Activated CD8-positive, alpha-beta T cell treated with anti-CD3 and anti-CD28 coated beads, Interleukin-2, amount 10 ng/mL, durations not matched to agents 7 days and 5 days (primary cell): ENCODE results near the gene ABCG2. TPM values are rescaled to one million over a fixed set of nuclear protein-coding genes. Genes with fewer than 3 reads are reported as not detected.

ENCODE experiments used
- ATAC-seq: fragments of 150-1000 bp; cut with Tn5 transposase; one replicate; pipeline ENCODE4 v1.10.0; 2021; ENCODE audit warnings: moderate library complexity
- CTCF ChIA-PET: fragments of 350-600 bp; sonication (Branson Sonifier 250); formaldehyde crosslinking; loops from one replicate; lab custom pipeline; 2021; ENCODE audit warnings: antibody characterized with exemption; lab: Charles Lee
- POLR2A ChIA-PET: fragments of 350-600 bp; sonication (Branson Sonifier 250); formaldehyde crosslinking; loops from one replicate; lab custom pipeline; 2021; ENCODE audit warnings: antibody characterized with exemption; lab: Charles Lee
- DNase-seq: peaks from one replicate; pipeline ENCODE4 v3.0.0-alpha.2; 2020
- H3K27ac Mint-ChIP-seq: one replicate; pipeline ENCODE4 v1.8.0; 2021; ENCODE audit warnings: mild to moderate bottlenecking, mixed read lengths
- H3K27me3 Mint-ChIP-seq: one replicate; pipeline ENCODE4 v1.8.0; 2021; ENCODE audit warnings: low read depth, mixed read lengths
- H3K36me3 Mint-ChIP-seq: one replicate; pipeline ENCODE4 v1.8.0; 2021; ENCODE audit warnings: low read depth, mixed read lengths
- H3K4me1 Mint-ChIP-seq: one replicate; pipeline ENCODE4 v1.8.0; 2021; ENCODE audit warnings: low read depth, mixed read lengths
- H3K4me3 Mint-ChIP-seq: one replicate; pipeline ENCODE4 v1.8.0; 2021; ENCODE audit warnings: mild to moderate bottlenecking, mixed read lengths
- H3K9me3 Mint-ChIP-seq: one replicate; pipeline ENCODE4 v1.8.0; 2022; ENCODE audit warnings: mixed read lengths; ENCODE audit not compliant: insufficient read depth
- total RNA-seq, 2 experiments: library from RNA; stranded (reverse); gene quantifications; one replicate each; pipeline ENCODE4 v1.2.3, GENCODE V29; 2021

ABCG2 gene
- total RNA-seq, 2 experiments from 2014 or later = 0.57 to 0.61 TPM

DNA sequence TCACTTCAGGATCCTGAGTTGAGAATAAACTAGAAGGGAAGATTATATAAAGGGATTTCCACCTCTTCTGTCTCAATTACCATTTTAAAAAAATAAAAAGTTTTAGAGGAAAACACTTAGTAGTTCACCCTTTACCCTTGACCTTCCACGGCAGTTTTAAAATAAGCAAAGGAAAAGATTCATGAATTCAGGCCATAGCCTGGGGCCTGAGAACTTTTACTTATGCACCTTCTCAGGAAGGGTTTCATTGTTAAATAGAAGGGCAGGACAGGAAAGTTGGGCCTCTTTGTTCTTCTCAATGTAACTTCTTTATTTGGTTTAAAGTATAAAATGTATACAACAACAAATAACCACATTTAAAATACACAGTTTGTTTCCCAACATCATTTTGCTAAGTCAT lies 96.1 kb downstream of the ABCG2 start:
- ChIA-PET CTCF (no interaction called here), POLR2A (no interaction called here)
- Mint-ChIP-seq H3K27me3 (no peaks in the 10 kb centered on the region), H3K27ac (no peak overlapping the region), H3K4me1 (no peaks in the 10 kb centered on the region), H3K36me3 (peaks cover 15% of the 10 kb centered on the region), H3K4me3 (no peak overlapping the region), H3K9me3 (no peaks in the 10 kb centered on the region)
- no peak for DNase-seq
- no peak for ATAC-seq

DNA sequence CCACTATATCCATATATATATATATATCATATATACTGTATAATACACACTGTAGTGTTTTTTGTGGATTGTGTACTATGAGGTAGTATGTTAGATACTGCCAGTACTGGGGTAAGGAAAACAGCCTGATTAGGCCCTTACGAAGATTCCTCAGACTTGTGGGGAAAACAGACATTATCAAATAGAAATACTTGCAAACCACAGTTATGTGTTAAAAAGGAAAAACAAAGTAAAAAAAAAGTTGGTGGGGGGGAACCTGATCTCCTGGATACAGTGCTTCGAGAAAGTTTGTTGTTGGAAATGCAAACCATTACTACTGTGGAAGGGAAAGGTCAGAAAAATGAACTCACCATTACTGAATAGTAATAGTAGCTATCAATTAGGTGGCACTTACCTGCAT lies 98.0 kb downstream of the ABCG2 start:
- no peak for ATAC-seq
- CTCF ChIA-PET = interaction anchor here (1.6 kb wide), 1 partner anchor 151 kb away, joined by 10 read pairs; no protein-coding TSS in a partner anchor

DNA sequence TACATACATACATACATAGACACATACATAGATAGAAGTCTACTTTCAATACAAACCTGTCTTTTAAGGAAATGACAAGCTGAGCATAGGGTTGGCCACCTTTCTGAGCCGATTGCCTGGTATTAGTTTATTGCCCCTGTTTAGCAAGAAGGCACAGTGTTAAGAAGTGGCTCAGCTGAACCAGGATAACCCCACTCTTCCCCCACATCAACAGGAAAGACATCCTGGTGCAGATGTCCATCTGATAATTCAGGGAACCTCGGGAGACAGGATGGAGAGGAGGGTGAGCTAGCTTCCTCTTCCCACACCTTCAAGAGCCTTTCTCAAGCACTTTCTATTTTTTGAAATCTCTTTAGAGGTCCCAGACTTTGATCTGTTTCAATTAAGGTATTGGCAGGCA lies 98.7 kb downstream of the ABCG2 start:
- no peaks in the 10 kb centered on the region for H3K27me3 Mint-ChIP-seq
- H3K4me1 Mint-ChIP-seq = no peaks in the 10 kb centered on the region

More for the DNA sequence above, 98.0 kb downstream of the ABCG2 start:
- H3K27ac Mint-ChIP-seq = no peak overlapping the region
- H3K4me1 Mint-ChIP-seq = no peaks in the 10 kb centered on the region
- H3K27me3 Mint-ChIP-seq = no peaks in the 10 kb centered on the region
- H3K36me3 Mint-ChIP-seq = peaks cover 10% of the 10 kb centered on the region
- no peak for DNase-seq
- no peak overlapping the region for H3K4me3 Mint-ChIP-seq
- no peaks in the 10 kb centered on the region for H3K9me3 Mint-ChIP-seq
- POLR2A ChIA-PET = no interaction called here

DNA sequence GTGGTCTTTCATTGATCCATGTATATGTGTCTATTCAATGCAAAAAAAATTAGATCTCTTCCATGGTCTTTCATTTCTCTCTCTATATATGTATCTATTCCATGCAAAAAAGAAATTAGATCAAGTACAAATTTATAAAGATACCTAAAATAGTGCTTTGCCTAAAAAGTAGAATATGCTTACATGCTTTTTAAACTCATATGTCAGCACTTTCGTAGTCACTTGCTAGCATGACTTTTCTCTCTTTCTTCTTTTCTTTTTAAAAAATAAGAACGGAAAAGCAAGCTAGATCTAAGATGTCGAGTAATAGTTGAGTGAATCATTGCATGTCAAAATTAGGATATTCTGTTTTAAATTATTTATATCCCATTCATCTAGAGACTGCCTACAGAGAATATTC lies 100.1 kb downstream of the ABCG2 start:
- Mint-ChIP-seq H3K36me3 (peaks cover 10% of the 10 kb centered on the region), H3K9me3 (no peaks in the 10 kb centered on the region), H3K4me3 (no peak overlapping the region), H3K27me3 (no peaks in the 10 kb centered on the region), H3K27ac (no peak overlapping the region), H3K4me1 (no peaks in the 10 kb centered on the region)
- CTCF ChIA-PET = interaction anchor here (1.3 kb wide), 1 partner anchor 25 kb away, joined by 3 read pairs; no protein-coding TSS in a partner anchor
- ATAC-seq (no peak), DNase-seq (no peak)
- POLR2A ChIA-PET = no interaction called here

More for the DNA sequence above, 98.7 kb downstream of the ABCG2 start:
- Mint-ChIP-seq H3K36me3 (peaks cover 10% of the 10 kb centered on the region), H3K9me3 (no peaks in the 10 kb centered on the region), H3K27ac (no peak overlapping the region), H3K4me3 (no peak overlapping the region)
- ATAC-seq (no peak), DNase-seq (no peak)
- CTCF ChIA-PET = interaction anchor here (1.6 kb wide), 1 partner anchor 152 kb away, joined by 10 read pairs; no protein-coding TSS in a partner anchor
- POLR2A ChIA-PET = no interaction called here

DNA sequence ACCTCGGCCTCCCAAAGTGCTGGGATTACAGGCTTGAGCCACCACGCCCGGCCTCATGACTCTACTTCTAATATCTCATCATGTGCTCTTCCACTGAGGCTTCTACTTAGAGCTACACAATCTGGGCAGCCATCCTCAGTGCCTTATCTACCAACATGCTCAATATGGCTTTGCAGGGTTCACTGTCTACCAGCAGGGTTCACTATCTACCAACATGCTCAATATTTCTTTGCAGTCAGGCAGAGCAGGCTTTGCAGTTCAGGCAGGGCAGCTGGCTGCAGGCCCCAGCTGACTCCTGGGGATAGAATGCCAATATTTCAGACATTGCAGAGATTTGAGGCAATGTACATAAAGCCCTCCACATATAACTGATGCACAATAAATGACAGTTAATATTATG lies 103.5 kb downstream of the ABCG2 start:
- CTCF ChIA-PET = interaction anchor here (0.6 to 1.4 kb wide), 2 partner anchors 157 to 559 kb away, joined by 3 to 4 read pairs; no protein-coding TSS in a partner anchor
- Mint-ChIP-seq H3K9me3 (no peaks in the 10 kb centered on the region), H3K27me3 (no peaks in the 10 kb centered on the region), H3K4me1 (no peaks in the 10 kb centered on the region), H3K4me3 (no peak overlapping the region), H3K36me3 (peaks cover 10% of the 10 kb centered on the region), H3K27ac (no peak overlapping the region)
- POLR2A ChIA-PET = no interaction called here
- DNase-seq (no peak), ATAC-seq (peak; percentile 57)

DNA sequence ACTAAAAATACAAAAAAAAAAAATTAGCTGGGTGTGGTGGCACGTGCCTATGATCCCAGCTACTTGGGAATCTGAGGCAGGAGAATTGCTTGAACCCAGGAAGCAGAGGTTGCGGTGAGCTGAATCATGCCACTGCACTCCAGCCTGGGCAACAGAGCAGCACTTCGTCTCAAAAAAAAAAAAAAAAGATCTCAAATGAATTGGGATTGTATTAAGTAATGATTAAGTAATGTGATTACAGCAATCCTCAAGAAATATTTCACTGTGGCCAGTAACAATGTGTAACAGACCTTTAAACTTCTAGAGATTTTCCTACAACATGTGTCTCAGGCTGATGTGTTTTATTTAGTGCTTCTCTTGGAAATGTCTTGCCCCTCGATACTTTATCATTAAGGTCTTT lies 104.2 kb downstream of the ABCG2 start:
- peaks cover 6% of the 10 kb centered on the region for H3K36me3 Mint-ChIP-seq

DNA sequence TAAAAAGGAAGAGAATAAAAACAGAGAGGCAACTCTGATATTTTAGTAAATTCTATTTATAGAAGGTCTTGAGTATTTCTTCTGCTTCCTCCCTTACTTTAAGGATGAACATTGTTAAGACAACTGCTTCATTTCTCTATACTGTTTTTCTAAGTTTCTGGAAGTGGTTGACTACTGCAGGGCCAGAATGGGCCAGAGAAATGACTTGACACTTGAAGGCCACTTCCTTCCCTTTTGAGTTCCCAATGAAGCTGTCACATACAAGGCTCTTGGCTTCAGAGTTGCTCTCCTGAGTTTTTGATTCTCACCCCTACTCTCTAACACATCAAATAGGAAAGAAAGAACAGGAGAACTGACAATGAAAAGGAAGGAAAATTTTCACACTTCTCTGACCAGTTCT lies 113.4 kb downstream of the ABCG2 start:
- H3K27me3 Mint-ChIP-seq = no peaks in the 10 kb centered on the region
- CTCF ChIA-PET = interaction anchor here (0.9 kb wide), 1 partner anchor 12 kb away, joined by 4 read pairs; no protein-coding TSS in a partner anchor
- POLR2A ChIA-PET = no interaction called here

More for the DNA sequence above, 104.2 kb downstream of the ABCG2 start:
- Mint-ChIP-seq H3K4me3 (no peak overlapping the region), H3K27ac (no peak overlapping the region), H3K27me3 (no peaks in the 10 kb centered on the region), H3K9me3 (no peaks in the 10 kb centered on the region), H3K4me1 (no peaks in the 10 kb centered on the region)
- ChIA-PET POLR2A (interaction anchor here (0.6 kb wide), 1 partner anchor 147 kb away, joined by 3 read pairs; no protein-coding TSS in a partner anchor), CTCF (interaction anchor here (0.6 to 1.7 kb wide), 3 partner anchors 158 to 560 kb away, joined by 3 to 4 read pairs (median 4); no protein-coding TSS in a partner anchor)
- ATAC-seq (no peak), DNase-seq (no peak)

DNA sequence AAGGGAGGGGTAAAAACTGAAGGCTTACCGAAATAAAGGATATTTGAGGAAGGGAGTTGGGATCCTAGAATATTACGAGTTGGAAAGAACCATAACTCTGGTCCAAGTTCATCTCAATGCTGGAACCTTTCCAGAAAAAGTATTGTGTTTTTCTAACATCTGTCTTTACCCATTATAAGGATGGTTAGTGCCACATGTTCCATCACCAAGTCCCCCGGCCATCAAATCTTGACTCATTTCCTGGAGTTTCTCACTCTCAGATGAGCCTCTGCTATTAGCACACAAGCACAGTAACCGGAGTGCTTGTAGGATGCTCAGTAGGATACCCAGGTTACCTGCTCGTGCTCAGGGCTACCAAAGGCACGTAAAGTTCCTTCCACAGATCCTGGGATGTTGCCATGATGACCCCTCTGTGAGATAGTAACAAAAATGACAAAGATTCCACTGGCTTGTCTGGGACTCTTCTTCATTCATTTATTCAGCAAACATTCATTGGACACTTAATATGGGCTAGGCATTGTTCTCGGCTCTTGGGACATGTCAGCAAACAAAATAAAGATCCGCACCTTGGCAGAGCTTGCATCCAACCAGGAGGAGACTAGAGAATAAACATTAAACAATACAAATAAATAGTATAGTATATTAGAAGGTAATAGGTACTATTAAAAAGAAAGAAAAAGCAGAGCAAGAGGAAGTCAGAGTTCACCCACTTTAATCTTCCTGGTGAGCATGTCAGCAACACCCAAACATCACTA lies 114.7 kb downstream of the ABCG2 start:
- Mint-ChIP-seq H3K4me1 (no peaks in the 10 kb centered on the region), H3K9me3 (no peaks in the 10 kb centered on the region), H3K27me3 (no peaks in the 10 kb centered on the region), H3K36me3 (peaks cover 20% of the 10 kb centered on the region), H3K4me3 (no peak overlapping the region), H3K27ac (no peak overlapping the region)
- ChIA-PET CTCF (interaction anchor here (1.2 to 2.9 kb wide), 2 partner anchors 10 to 168 kb away, joined by 4 to 8 read pairs; no protein-coding TSS in a partner anchor), POLR2A (no interaction called here)
- ATAC-seq = no peak
- no peak for DNase-seq

More for the DNA sequence above, 113.4 kb downstream of the ABCG2 start:
- ATAC-seq (no peak), DNase-seq (no peak)
- H3K4me3 Mint-ChIP-seq = no peak overlapping the region
- H3K9me3 Mint-ChIP-seq = no peaks in the 10 kb centered on the region
- peaks cover 17% of the 10 kb centered on the region for H3K36me3 Mint-ChIP-seq
- no peaks in the 10 kb centered on the region for H3K4me1 Mint-ChIP-seq
- no peak overlapping the region for H3K27ac Mint-ChIP-seq

DNA sequence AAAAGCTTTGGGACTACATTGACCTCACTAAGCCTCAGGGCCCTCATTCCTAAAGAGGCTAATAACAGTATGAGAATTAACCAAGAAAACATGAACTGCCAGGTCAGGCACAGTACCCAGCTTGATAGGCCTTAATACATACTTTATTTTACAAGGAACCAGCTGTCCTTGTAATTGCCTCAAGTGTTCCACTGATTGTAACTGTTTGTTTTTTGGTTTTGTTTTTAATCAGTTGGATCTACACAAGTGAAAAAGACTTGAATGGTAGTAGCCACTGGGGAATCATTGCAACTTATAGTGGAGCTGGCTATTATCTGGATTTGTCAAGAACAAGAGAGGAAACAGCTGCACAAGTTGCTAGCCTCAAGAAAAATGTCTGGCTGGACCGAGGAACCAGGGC lies 115.4 kb downstream of the ABCG2 start:
- DNase-seq (no peak), ATAC-seq (no peak)
- ChIA-PET POLR2A (no interaction called here), CTCF (interaction anchor here (1.2 to 2.9 kb wide), 2 partner anchors 10 to 169 kb away, joined by 4 to 8 read pairs; no protein-coding TSS in a partner anchor)
- Mint-ChIP-seq H3K4me1 (no peaks in the 10 kb centered on the region), H3K4me3 (no peak overlapping the region), H3K9me3 (no peaks in the 10 kb centered on the region), H3K27me3 (no peaks in the 10 kb centered on the region), H3K36me3 (peaks cover 21% of the 10 kb centered on the region), H3K27ac (no peak overlapping the region)

DNA sequence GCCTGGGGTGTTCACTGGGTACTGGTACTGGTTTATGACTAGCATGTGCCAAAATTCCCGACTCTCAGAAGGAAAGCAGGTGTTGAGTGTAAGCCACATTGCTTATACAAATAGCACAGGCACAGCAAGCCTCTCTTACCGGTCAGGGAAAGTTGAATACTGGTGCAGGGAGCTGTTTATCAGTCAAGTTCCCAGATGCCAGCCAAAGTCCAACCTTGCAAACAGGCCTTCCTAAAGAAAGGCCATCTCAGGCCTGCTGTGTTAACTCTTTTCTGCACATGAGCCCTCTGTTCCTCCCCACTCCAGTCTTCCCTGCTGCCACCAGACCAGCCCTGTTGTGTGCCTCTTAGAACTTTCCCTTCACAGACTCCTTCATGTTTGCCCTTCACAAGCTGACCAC lies 116.8 kb downstream of the ABCG2 start:
- H3K27ac Mint-ChIP-seq = no peak overlapping the region

DNA sequence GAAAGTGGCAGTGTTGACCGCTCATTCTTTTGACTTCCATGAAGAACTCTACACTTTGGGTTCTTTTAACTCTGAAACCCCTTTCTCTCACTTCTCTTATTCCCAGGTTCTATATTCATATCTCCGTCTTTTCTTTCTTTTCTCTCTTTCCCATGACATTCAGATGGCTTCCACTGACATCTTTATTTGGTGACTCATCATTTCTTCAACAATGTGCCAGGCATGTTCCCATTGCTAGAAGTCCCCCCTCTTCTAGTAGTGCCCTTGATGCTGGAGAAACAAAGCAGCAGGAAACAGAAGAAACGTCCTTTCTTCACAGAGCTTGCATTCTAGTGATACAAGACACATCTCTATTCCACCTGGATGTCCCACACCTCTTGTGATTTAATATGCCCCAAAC lies 117.7 kb downstream of the ABCG2 start:
- no peak overlapping the region for H3K27ac Mint-ChIP-seq
- H3K4me3 Mint-ChIP-seq = no peak overlapping the region
- no peaks in the 10 kb centered on the region for H3K9me3 Mint-ChIP-seq
- H3K4me1 Mint-ChIP-seq = no peaks in the 10 kb centered on the region
- peaks cover 21% of the 10 kb centered on the region for H3K36me3 Mint-ChIP-seq
- DNase-seq (no peak), ATAC-seq (no peak)
- CTCF ChIA-PET = no interaction called here
- POLR2A ChIA-PET = no interaction called here
- H3K27me3 Mint-ChIP-seq = no peaks in the 10 kb centered on the region

More for the DNA sequence above, 116.8 kb downstream of the ABCG2 start:
- Mint-ChIP-seq H3K9me3 (no peaks in the 10 kb centered on the region), H3K4me1 (no peaks in the 10 kb centered on the region), H3K36me3 (peaks cover 18% of the 10 kb centered on the region), H3K4me3 (no peak overlapping the region), H3K27me3 (no peaks in the 10 kb centered on the region)
- ATAC-seq = no peak
- CTCF ChIA-PET = interaction anchor here (2.9 kb wide), 1 partner anchor 8 kb away, joined by 8 read pairs; no protein-coding TSS in a partner anchor
- POLR2A ChIA-PET = no interaction called here
- DNase-seq = no peak
